ENCODE measurements around the gene FMN1. TPM values are rescaled to one million over a fixed set of nuclear protein-coding genes. Genes with fewer than 3 reads are reported as not detected.

The FMN1 gene
- total and polyA plus RNA-seq, 2 of the 8 experiments (the other 6 are each of a cell fraction or from before 2014, with no cell fraction given), result 0.27 to 3.7 TPM

DNA sequence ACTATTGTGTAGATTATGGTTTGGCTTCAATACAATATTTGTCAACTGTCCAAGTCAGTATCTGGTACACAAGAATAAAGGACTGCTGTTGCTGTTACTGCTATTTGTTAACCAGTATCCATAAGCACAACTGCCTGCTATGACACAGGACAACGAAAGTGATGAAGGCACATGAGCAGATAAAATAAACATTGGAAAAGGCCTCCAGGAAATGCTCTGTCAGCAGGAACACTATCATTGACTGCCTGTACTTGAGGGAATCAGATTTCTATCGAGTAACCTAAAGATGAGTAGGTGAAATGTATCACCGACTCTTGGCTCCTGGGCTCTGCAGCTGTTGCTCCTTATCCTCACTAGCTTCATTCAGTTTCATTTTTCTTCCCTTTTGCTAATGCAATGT lies 56.5 kb downstream of the FMN1 start:
- no peak overlapping the region for H2AFZ ChIP-seq (ENCODE audit: low read length)
- H3K27me3 ChIP-seq (replicated peaks in 1 of 4; ENCODE audit: control insufficient read depth in 3 of 4, extremely low read depth in 1 of 4, insufficient read depth in 3 of 4, low read length in 3 of 4), result no peaks in the 10 kb centered on the region
- CTCF ChIA-PET (ENCODE audit: partially characterized antibody), result interaction anchor here (1.2 to 9.7 kb wide), 4 partner anchors 9 to 144 kb away, joined by 3 to 161 read pairs (median 4); no protein-coding TSS in a partner anchor
- H2BK5ac ChIP-seq (ENCODE audit: low read depth, low read length), result no peak overlapping the region
- no peak overlapping the region for H3K4me3 ChIP-seq (ENCODE audit: extremely low read depth in 1 of 4, insufficient read depth in 2 of 4, low read depth in 3 of 4, low read length in 4 of 4)
- H2AK5ac ChIP-seq (ENCODE audit: low read depth, low read length), result no peak overlapping the region
- no peaks in the 10 kb centered on the region for H3K9me3 ChIP-seq (ENCODE audit: insufficient read depth in 2 of 2, low read depth in 1 of 2, low read length in 1 of 2)
- no peak overlapping the region for H2BK15ac ChIP-seq (ENCODE audit: low read length)
- no peaks in the 10 kb centered on the region for H3K79me2 ChIP-seq (ENCODE audit: control insufficient read depth in 1 of 2, insufficient read depth in 2 of 2, low read length in 2 of 2)
- H3K9ac ChIP-seq (replicated peaks in 1 of 4; ENCODE audit: extremely low read depth in 1 of 4, low read depth in 3 of 4, low read length in 3 of 4), result no peak overlapping the region
- no peak overlapping the region for H3K27ac ChIP-seq (ENCODE audit: low read depth, low read length)
- H2BK120ac ChIP-seq (replicated peaks; ENCODE audit: low read depth, low read length), result no peak overlapping the region
- POLR2A ChIA-PET (ENCODE audit: partially characterized antibody), result no interaction called here
- H3K4ac ChIP-seq (replicated peaks; ENCODE audit: insufficient read length, low read depth, low read length), result no peak overlapping the region
- no peaks in the 10 kb centered on the region for H3K79me1 ChIP-seq (ENCODE audit: low read depth, low read length)
- no peak overlapping the region for H3K56ac ChIP-seq (replicated peaks; ENCODE audit: insufficient read length, low read depth, low read length)
- no peak overlapping the region for H4K91ac ChIP-seq (replicated peaks; ENCODE audit: insufficient read length, low read length)
- H4K5ac ChIP-seq (ENCODE audit: insufficient read length, low read depth, low read length), result no peak overlapping the region
- no peak overlapping the region for H2BK12ac ChIP-seq (ENCODE audit: low read depth, low read length)
- H2BK20ac ChIP-seq (ENCODE audit: low read length), result no peak overlapping the region
- no peak overlapping the region for H3K4me2 ChIP-seq (ENCODE audit: insufficient read depth in 1 of 2, low read depth in 2 of 2, low read length in 2 of 2)
- FAIRE-seq (no peak), DNase-seq (ENCODE audit: low read depth in 1 of 2, low spot score in 2 of 2) (no peak)
- H3K14ac ChIP-seq (ENCODE audit: insufficient read length), result no peak overlapping the region
- no peaks in the 10 kb centered on the region; the same call in 1 of the 2 replicates for H3K23me2 ChIP-seq (ENCODE audit: low read depth, low read length)
- H3K4me1 ChIP-seq (replicated peaks in 1 of 4; ENCODE audit: control insufficient read depth in 3 of 4, insufficient read depth in 4 of 4, low read length in 3 of 4), result no peaks in the 10 kb centered on the region
- no peak overlapping the region for H3K23ac ChIP-seq (ENCODE audit: insufficient read length)
- no peak overlapping the region for H4K8ac ChIP-seq (ENCODE audit: extremely low read depth, insufficient read depth, low read length)
- 92% methylated on average over 3 of the region's 3 CpGs; no CpG with 5 or more reads in 1 of the 2 experiments for WGBS, 2 experiments (ENCODE audit: extremely low coverage in 1 of 2, insufficient coverage in 1 of 2, insufficient read length in 1 of 2, insufficient replicate concordance in 2 of 2, low coverage in 1 of 2, low lambda C conversion rate in 2 of 2, missing lambda C conversion rate in 1 of 2)
- H3K36me3 ChIP-seq (ENCODE audit: control insufficient read depth in 2 of 4, insufficient read depth in 4 of 4, low read length in 3 of 4), result no peaks in the 10 kb centered on the region
- H3K18ac ChIP-seq (ENCODE audit: extremely low read depth, low read length), result no peak overlapping the region
- H4K20me1 ChIP-seq (replicated peaks in 1 of 2; ENCODE audit: control insufficient read depth in 1 of 2, insufficient read depth in 2 of 2, low read length in 2 of 2), result no peaks in the 10 kb centered on the region
- TF ChIP-seq, protein P1, sequence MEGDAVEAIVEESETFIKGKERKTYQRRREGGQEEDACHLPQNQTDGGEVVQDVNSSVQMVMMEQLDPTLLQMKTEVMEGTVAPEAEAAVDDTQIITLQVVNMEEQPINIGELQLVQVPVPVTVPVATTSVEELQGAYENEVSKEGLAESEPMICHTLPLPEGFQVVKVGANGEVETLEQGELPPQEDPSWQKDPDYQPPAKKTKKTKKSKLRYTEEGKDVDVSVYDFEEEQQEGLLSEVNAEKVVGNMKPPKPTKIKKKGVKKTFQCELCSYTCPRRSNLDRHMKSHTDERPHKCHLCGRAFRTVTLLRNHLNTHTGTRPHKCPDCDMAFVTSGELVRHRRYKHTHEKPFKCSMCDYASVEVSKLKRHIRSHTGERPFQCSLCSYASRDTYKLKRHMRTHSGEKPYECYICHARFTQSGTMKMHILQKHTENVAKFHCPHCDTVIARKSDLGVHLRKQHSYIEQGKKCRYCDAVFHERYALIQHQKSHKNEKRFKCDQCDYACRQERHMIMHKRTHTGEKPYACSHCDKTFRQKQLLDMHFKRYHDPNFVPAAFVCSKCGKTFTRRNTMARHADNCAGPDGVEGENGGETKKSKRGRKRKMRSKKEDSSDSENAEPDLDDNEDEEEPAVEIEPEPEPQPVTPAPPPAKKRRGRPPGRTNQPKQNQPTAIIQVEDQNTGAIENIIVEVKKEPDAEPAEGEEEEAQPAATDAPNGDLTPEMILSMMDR (IDR thresholded peaks at IDR 0.05; ENCODE audit: control extremely low read depth in 1 of 3, insufficient read depth in 1 of 3, low read depth in 1 of 3, low read length in 3 of 3), result no peak
- no peak for TF ChIP-seq CREB1 (IDR thresholded peaks at IDR 0.05)
- TF ChIP-seq BRCA1 (IDR thresholded peaks at IDR 0.05; ENCODE audit: low read depth, low read length), result no peak
- TF ChIP-seq SIX5 (IDR thresholded peaks at IDR 0.05; ENCODE audit: low read depth, low read length), result no peak
- TF ChIP-seq SRF (IDR thresholded peaks at IDR 0.05; ENCODE audit: low read depth, low read length), result no peak
- TF ChIP-seq SAP30 (IDR thresholded peaks at IDR 0.05; ENCODE audit: insufficient read depth, insufficient replicate concordance, low read length), result no peak
- TF ChIP-seq ASH2L (IDR thresholded peaks at IDR 0.05; ENCODE audit: low read length), result no peak
- TF ChIP-seq RFX5 (IDR thresholded peaks at IDR 0.05; ENCODE audit: borderline replicate concordance, low read depth, low read length), result no peak
